DMS 273 (cell line): Measurements from ENCODE around the gene AFDN.
"Not testable (repeated sequence)": the region's sequence is repeated elsewhere in the genome, so short reads cannot be mapped to it uniquely, and the experiment has no call there.

Experiments
- DNase-seq: peaks from one replicate; lab custom pipeline; 2025; ENCODE audit not compliant: unreplicated experiment; lab: John Stamatoyannopoulos, UW

Gene AFDN

GRCh38 chr6:167974640-167975344 is 148.1 kb downstream of the AFDN start:
- no peak for DNase-seq

- no peak for DNase-seq
These were observed 148.7 kb downstream of the AFDN start for GRCh38 chr6:167975458-167975857.

- DNase-seq: not testable (repeated sequence)
These were observed 149.5 kb downstream of the AFDN start for GRCh38 chr6:167976116-167976657.

- DNase-seq: no peak
These were observed 150.0 kb downstream of the AFDN start for GRCh38 chr6:167976708-167977107.

GRCh38 chr6:167977717-167978467 is 151.2 kb downstream of the AFDN start:
- no peak for DNase-seq

GRCh38 chr6:167978607-167979006 is 151.9 kb downstream of the AFDN start:
- no peak for DNase-seq

- DNase-seq: no peak
These were observed 152.9 kb downstream of the AFDN start for GRCh38 chr6:167979436-167980139.

- no peak for DNase-seq
These were observed 154.3 kb downstream of the AFDN start for GRCh38 chr6:167980911-167981580.

- DNase-seq: no peak
These were observed 155.3 kb downstream of the AFDN start for GRCh38 chr6:167981916-167982462.

GRCh38 chr6:167984144-167984719 is 157.5 kb downstream of the AFDN start:
- DNase-seq: no peak

- DNase-seq: no peak
These were observed 158.3 kb downstream of the AFDN start for GRCh38 chr6:167984876-167985604.

- no peak for DNase-seq
These were observed 159.3 kb downstream of the AFDN start for GRCh38 chr6:167985911-167986595.

GRCh38 chr6:167987396-167988153 is 160.9 kb downstream of the AFDN start:
- no peak for DNase-seq

- no peak for DNase-seq
These were observed 161.4 kb downstream of the AFDN start for GRCh38 chr6:167988154-167988495.

GRCh38 chr6:167988945-167989841 is 162.5 kb downstream of the AFDN start:
- DNase-seq: no peak

GRCh38 chr6:167990016-167990945 is 163.6 kb downstream of the AFDN start:
- DNase-seq: no peak
